ENCODE data around the gene RAP1B.

DNA sequence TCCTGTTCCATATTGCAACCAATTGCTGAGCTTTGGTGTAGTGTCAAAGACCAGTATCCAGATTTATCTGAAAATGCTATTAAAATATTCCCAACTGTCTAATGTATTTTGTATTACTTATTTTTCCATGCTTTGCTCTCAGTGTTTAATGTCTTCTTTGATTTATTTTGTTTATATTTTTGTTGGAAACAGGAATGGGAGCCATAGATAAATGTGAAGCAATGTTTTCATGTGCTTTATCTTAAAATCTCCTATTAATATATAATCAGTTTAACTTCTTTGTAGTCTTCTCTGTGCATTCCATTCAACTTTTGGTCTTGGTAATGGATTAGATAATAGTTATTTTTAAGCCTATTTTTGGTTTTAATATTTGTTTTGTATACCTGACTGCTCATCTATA is 8.8 kb downstream of the RAP1B start:
- TF ChIP-seq POLR2AphosphoS5 (IDR thresholded peaks at IDR 0.05; ENCODE audit: low read depth, low read length) = no peak
- TF ChIP-seq TAF1 (IDR thresholded peaks at IDR 0.05; ENCODE audit: borderline replicate concordance, insufficient read depth, low read length) = no peak
- no peak for TF ChIP-seq SIN3A (IDR thresholded peaks at IDR 0.05; ENCODE audit: borderline replicate concordance, insufficient read depth, low read length)
- TF ChIP-seq FOXP2 (optimal IDR thresholded peaks at IDR 0.05; ENCODE audit: borderline replicate concordance, extremely low read depth, extremely low read length, insufficient read depth) = no peak
- TF ChIP-seq, protein P1, sequence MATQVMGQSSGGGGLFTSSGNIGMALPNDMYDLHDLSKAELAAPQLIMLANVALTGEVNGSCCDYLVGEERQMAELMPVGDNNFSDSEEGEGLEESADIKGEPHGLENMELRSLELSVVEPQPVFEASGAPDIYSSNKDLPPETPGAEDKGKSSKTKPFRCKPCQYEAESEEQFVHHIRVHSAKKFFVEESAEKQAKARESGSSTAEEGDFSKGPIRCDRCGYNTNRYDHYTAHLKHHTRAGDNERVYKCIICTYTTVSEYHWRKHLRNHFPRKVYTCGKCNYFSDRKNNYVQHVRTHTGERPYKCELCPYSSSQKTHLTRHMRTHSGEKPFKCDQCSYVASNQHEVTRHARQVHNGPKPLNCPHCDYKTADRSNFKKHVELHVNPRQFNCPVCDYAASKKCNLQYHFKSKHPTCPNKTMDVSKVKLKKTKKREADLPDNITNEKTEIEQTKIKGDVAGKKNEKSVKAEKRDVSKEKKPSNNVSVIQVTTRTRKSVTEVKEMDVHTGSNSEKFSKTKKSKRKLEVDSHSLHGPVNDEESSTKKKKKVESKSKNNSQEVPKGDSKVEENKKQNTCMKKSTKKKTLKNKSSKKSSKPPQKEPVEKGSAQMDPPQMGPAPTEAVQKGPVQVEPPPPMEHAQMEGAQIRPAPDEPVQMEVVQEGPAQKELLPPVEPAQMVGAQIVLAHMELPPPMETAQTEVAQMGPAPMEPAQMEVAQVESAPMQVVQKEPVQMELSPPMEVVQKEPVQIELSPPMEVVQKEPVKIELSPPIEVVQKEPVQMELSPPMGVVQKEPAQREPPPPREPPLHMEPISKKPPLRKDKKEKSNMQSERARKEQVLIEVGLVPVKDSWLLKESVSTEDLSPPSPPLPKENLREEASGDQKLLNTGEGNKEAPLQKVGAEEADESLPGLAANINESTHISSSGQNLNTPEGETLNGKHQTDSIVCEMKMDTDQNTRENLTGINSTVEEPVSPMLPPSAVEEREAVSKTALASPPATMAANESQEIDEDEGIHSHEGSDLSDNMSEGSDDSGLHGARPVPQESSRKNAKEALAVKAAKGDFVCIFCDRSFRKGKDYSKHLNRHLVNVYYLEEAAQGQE (IDR thresholded peaks at IDR 0.05; ENCODE audit: insufficient read depth in 1 of 2, low read depth in 2 of 2, low read length in 2 of 2) = no peak
